Measurements from ENCODE around the gene CASK.

GRCh38 chrX:41857670-41858069, 65.7 kb downstream of the CASK start:
- TF ChIP-seq CTCF (IDR thresholded peaks at IDR 0.05): no peak
- TF ChIP-seq POLR2AphosphoS5 (IDR thresholded peaks at IDR 0.05): no peak

Measured in upper lobe of left lung (tissue), 4 donors.